DOHH2 (cell line): ENCODE data around the gene VIM.

Source experiments
- CTCF ChIP-seq: fragments of 200-600 bp; sonication (generic); IDR thresholded peaks from one replicate; pipeline ENCODE4 v1.5.1; 2014; ENCODE audit warnings: antibody characterized with exemption, mild to moderate bottlenecking, low read depth, low read length; ENCODE audit not compliant: poor library complexity, severe bottlenecking
- EZH2phosphoT487 ChIP-seq: fragments of 200-600 bp; sonication (generic); IDR thresholded peaks from 2 replicates; pipeline ENCODE4 v1.6.1; 2017; ENCODE audit warnings: borderline replicate concordance, mild to moderate bottlenecking, antibody characterized with exemption, low read length, moderate library complexity, mixed read lengths

DNA sequence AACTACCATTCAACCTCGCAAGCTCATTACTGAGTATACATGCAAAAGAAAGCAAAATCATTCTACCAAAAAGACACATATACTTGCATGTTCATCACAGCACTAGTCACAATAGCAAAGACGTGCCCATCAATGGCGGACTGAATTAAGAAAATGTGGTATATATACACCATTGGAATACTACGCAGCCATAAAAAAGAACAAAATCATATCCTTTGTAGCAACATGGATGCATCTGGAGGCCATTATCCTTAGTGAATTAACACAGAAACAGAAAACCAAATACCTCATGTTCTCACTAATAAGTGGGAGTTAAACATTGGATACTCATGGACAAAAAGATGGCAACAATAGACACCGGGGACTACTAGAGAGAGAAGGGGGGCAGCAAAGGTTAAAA, 33.0 kb upstream of the VIM start:
- TF ChIP-seq CTCF (no peak), EZH2phosphoT487 (no peak)
